HCT116 (cell line): ENCODE data around the gene CSDE1. TPM values are rescaled to one million over a fixed set of nuclear protein-coding genes. Genes with fewer than 3 reads are reported as not detected.

Experiments
- ATAC-seq: fragments of 200-7000 bp; cut with Tn5 transposase; 2 replicates; pipeline ENCODE4 v1.9.1; 2020; ENCODE audit warnings: mild to moderate bottlenecking, moderate library complexity
- BruUV-seq: library from RNA; stranded (reverse); fragments of 400-500 nt; replicated peaks from 2 replicates; lab custom pipeline; 2021; lab: Mats Ljungman, UMichigan
- CTCF ChIA-PET: fragments of 300-600 bp; sonication (Branson Sonifier 250); formaldehyde crosslinking; loops from one replicate; lab custom pipeline; 2021; ENCODE audit warnings: antibody characterized with exemption; lab: Charles Lee
- POLR2A ChIA-PET: fragments of 300-600, 350-600 bp; sonication (Branson Sonifier 250); formaldehyde crosslinking; loops from one replicate; lab custom pipeline; 2021; ENCODE audit warnings: antibody characterized with exemption; lab: Charles Lee
- RAD21 ChIA-PET, 2 experiments: fragments of 300-600 bp; sonication (Branson Sonifier 250); formaldehyde crosslinking; loops; one replicate each; lab custom pipeline; 2023; ENCODE audit warnings: low total read pairs in 2 of 2; ENCODE audit not compliant: uncharacterized antibody in 2 of 2, unreplicated experiment in 2 of 2, low non-redundant PET in 1 of 2; lab: Charles Lee
- DNase-seq: peaks from one replicate; pipeline ENCODE4 v3.0.0-alpha.2; 2010; ENCODE audit warnings: low read depth, low spot score
- H2AFZ ChIP-seq: fragments of 200-600 bp; shearing (Covaris generic), sonication (generic); 2 replicates; pipeline ENCODE4 v1.6.1; 2017; ENCODE audit warnings: low read depth, mixed run types, mixed read lengths, antibody characterized with exemption, low read length; ENCODE audit not compliant: poor library complexity, severe bottlenecking
- H3K27ac ChIP-seq: 2 replicates; pipeline ENCODE4 v1.5.1; 2012; ENCODE audit warnings: low read depth, low read length
- H3K27me3 ChIP-seq: fragments of 200-600 bp; sonication (generic); 2 replicates; pipeline ENCODE4 v1.6.1; 2016; ENCODE audit warnings: mixed run types, low read length, mixed read lengths; ENCODE audit not compliant: insufficient read depth
- H3K36me3 ChIP-seq, 2 experiments: fragments of 200-500 bp in 1 of 2; fragments of 200-600 bp in 1 of 2; sonication (Bioruptor generic) in 1 of 2; sonication (generic) in 1 of 2; 2 replicates each; pipeline versions ENCODE4 v1.5.1 to v1.6.1; 2014 to 2016; ENCODE audit warnings: low read length in 2 of 2, inconsistent platforms in 1 of 2, mixed read lengths in 1 of 2, mixed run types in 1 of 2; ENCODE audit not compliant: insufficient read depth in 2 of 2, control insufficient read depth in 1 of 2
- H3K4me1 ChIP-seq, 2 experiments: fragments of 200-600 bp in 1 of 2; sonication (generic) in 1 of 2; 2 replicates each; pipeline versions ENCODE4 v1.5.1 to v1.6.1; 2012 to 2017; ENCODE audit warnings: low read length in 2 of 2, inconsistent platforms in 1 of 2, mild to moderate bottlenecking in 1 of 2, mixed read lengths in 1 of 2, mixed run types in 1 of 2, moderate library complexity in 1 of 2; ENCODE audit not compliant: insufficient read depth in 2 of 2, control insufficient read depth in 1 of 2
- H3K4me2 ChIP-seq: fragments of 200-600 bp; sonication (generic); 2 replicates; pipeline ENCODE4 v1.6.1; 2017; ENCODE audit warnings: mixed run types, low read length, mixed read lengths
- H3K4me3 ChIP-seq, 2 experiments: fragments of 200-600 bp in 1 of 2; sonication (generic) in 1 of 2; replicated peaks in 1 of 2; 2 replicates each; pipeline ENCODE4 v1.5.1; 2011 to 2016; ENCODE audit warnings: low read length in 2 of 2, control low read depth in 1 of 2, low read depth in 1 of 2, mild to moderate bottlenecking in 1 of 2, mixed read lengths in 1 of 2, mixed run types in 1 of 2
- H3K79me2 ChIP-seq: fragments of 200-600 bp; sonication (generic); 2 replicates; pipeline ENCODE4 v1.6.1; 2017; ENCODE audit warnings: mild to moderate bottlenecking, mixed run types, low read length, moderate library complexity, mixed read lengths; ENCODE audit not compliant: insufficient read depth
- H3K9ac ChIP-seq: fragments of 200-600 bp; sonication (generic); 2 replicates; pipeline ENCODE4 v1.6.1; 2016; ENCODE audit warnings: low read length, mixed read lengths
- H3K9me2 ChIP-seq: fragments of 200-600 bp; sonication (generic), shearing (Covaris generic); 2 replicates; pipeline ENCODE4 v1.6.1; 2017; ENCODE audit warnings: mixed run types, mild to moderate bottlenecking, moderate library complexity; ENCODE audit not compliant: insufficient read depth
- H3K9me3 ChIP-seq, 2 experiments: fragments of 200-500 bp in 1 of 2; fragments of 200-600 bp in 1 of 2; sonication (Bioruptor generic) in 1 of 2; sonication (generic) in 1 of 2; 2 replicates each; pipeline ENCODE4 v1.6.1; 2014 to 2017; ENCODE audit warnings: low read length in 2 of 2, mixed read lengths in 2 of 2, inconsistent platforms in 1 of 2, low read depth in 1 of 2, mild to moderate bottlenecking in 1 of 2, mixed run types in 1 of 2, moderate library complexity in 1 of 2; ENCODE audit not compliant: control insufficient read depth in 1 of 2, insufficient read depth in 1 of 2
- H4K20me1 ChIP-seq: fragments of 200-600 bp; sonication (generic), shearing (Covaris generic); 2 replicates; pipeline ENCODE4 v1.6.1; 2017; ENCODE audit warnings: mixed run types, mild to moderate bottlenecking, moderate library complexity; ENCODE audit not compliant: insufficient read depth
- CBX3 ChIP-seq: IDR thresholded peaks from 2 replicates; pipeline ENCODE4 v1.6.1; 2012; ENCODE audit warnings: low read depth
- CEBPB ChIP-seq: IDR thresholded peaks from 2 replicates; pipeline ENCODE4 v1.6.1; 2012; ENCODE audit warnings: low read depth
- EGR1 ChIP-seq: IDR thresholded peaks from 2 replicates; pipeline ENCODE4 v1.6.1; 2012; ENCODE audit warnings: low read depth
- ELF1 ChIP-seq: IDR thresholded peaks from 2 replicates; pipeline ENCODE4 v1.6.1; 2012; ENCODE audit warnings: low read depth, borderline replicate concordance
- EZH2 ChIP-seq: fragments of 200-600 bp; sonication (generic); IDR thresholded peaks from 2 replicates; pipeline ENCODE4 v1.6.1; 2017; ENCODE audit warnings: antibody characterized with exemption, mixed run types
- POLR2A ChIP-seq: IDR thresholded peaks from 2 replicates; pipeline ENCODE4 v1.7.0; 2011; ENCODE audit warnings: borderline replicate concordance; ENCODE audit not compliant: insufficient read depth, insufficient read length; ENCODE audit errors: extremely low read depth
- POLR2AphosphoS5 ChIP-seq: IDR thresholded peaks from 2 replicates; pipeline ENCODE4 v1.6.1; 2011; ENCODE audit warnings: mild to moderate bottlenecking, low read depth, low read length, moderate library complexity
- RAD21 ChIP-seq: IDR thresholded peaks from 2 replicates; pipeline ENCODE4 v1.6.1; 2012; ENCODE audit warnings: low read depth, mild to moderate bottlenecking
- SIN3A ChIP-seq: IDR thresholded peaks from 2 replicates; pipeline ENCODE4 v1.6.1; 2012; ENCODE audit warnings: low read depth
- SP1 ChIP-seq: IDR thresholded peaks from 2 replicates; pipeline ENCODE4 v1.6.1; 2012; ENCODE audit warnings: low read depth
- SRF ChIP-seq: IDR thresholded peaks from 2 replicates; pipeline ENCODE4 v1.6.1; 2012; ENCODE audit warnings: low read depth
- TCF7L2 ChIP-seq: IDR thresholded peaks from 2 replicates; pipeline ENCODE4 v1.7.0; 2011; ENCODE audit warnings: borderline replicate concordance, inconsistent platforms; ENCODE audit not compliant: insufficient read depth, insufficient read length; ENCODE audit errors: extremely low read depth
- YY1 ChIP-seq: IDR thresholded peaks from 2 replicates; pipeline ENCODE4 v1.6.1; 2011; ENCODE audit warnings: low read length, low read depth, moderate library complexity, mild to moderate bottlenecking; ENCODE audit not compliant: insufficient replicate concordance; ENCODE audit errors: extremely low read depth
- ZBTB33 ChIP-seq: IDR thresholded peaks from 2 replicates; pipeline ENCODE4 v1.6.1; 2011; ENCODE audit warnings: mild to moderate bottlenecking, low read length, moderate library complexity; ENCODE audit not compliant: insufficient replicate concordance; ENCODE audit errors: extremely low read depth
- ZFX ChIP-seq: fragments of 450-650 bp; IDR thresholded peaks from 2 replicates; pipeline ENCODE4 v1.6.1; 2017
- intact Hi-C: fragments of 100-400 bp; cut with micrococcal nuclease; formaldehyde crosslinking; loops from 2 replicates; pipeline ENCODE4 v1.10.0; 2022
- total RNA-seq: library from RNA; stranded (reverse); gene quantifications from one replicate; pipeline ENCODE4 v1.2.1, GENCODE V29; 2021; ENCODE audit not compliant: unreplicated experiment
- TF ChIP-seq, protein P1 (sequence below): IDR thresholded peaks from 2 replicates; pipeline ENCODE4 v1.6.1; 2012

The CSDE1 gene
- total RNA-seq, 1 experiment from 2014 or later, result 515 TPM

DNA sequence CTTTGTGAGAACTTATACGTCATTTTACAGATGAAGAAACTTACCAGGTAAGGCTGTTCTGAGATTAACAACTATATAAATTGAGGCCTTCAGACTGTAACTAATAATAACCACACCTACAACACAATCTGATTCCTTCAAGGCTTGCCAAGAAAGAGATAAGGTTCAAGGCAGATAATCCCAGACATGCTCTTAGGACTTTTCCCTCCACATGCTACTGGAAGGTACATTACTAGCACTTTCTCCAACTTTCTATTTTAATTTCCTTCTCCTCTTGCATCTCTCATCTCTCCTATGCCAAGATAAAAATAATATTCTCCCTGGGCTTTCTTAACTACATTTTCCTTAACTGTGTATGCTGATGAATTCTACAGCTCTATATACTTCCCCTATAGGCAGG is 22.3 kb downstream of the CSDE1 start:
- DNase-seq, result no peak
- ChIA-PET RAD21 (no interaction called here), POLR2A (no interaction called here), CTCF (no interaction called here)
- TF ChIP-seq EGR1, result no peak
- no peak for TF ChIP-seq YY1
- TF ChIP-seq POLR2AphosphoS5, result no peak
- TF ChIP-seq ELF1, result no peak
- TF ChIP-seq CBX3, result no peak
- TF ChIP-seq ZBTB33, result no peak
- TF ChIP-seq EZH2, result no peak
- TF ChIP-seq RAD21, result no peak
- no peak for TF ChIP-seq SRF
- TF ChIP-seq POLR2A, result no peak
- TF ChIP-seq, protein P1, sequence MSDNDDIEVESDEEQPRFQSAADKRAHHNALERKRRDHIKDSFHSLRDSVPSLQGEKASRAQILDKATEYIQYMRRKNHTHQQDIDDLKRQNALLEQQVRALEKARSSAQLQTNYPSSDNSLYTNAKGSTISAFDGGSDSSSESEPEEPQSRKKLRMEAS, result no peak
- no peak for TF ChIP-seq TCF7L2
- no peak for TF ChIP-seq CEBPB
- no peak for TF ChIP-seq SP1
- TF ChIP-seq SIN3A, result no peak
- TF ChIP-seq ZFX, result no peak
- ATAC-seq, result no peak
- Histone ChIP-seq H2AFZ (no peak overlapping the region), H3K27ac (no peak overlapping the region), H3K9me3 (no peaks in the 10 kb centered on the region), H3K4me3 (no peak overlapping the region), H3K9ac (no peak overlapping the region), H3K36me3 (peaks cover 76 to 88% of the 10 kb centered on the region in 2 experiments), H4K20me1 (peaks cover 24% of the 10 kb centered on the region; the same call in 1 of the 2 replicates), H3K27me3 (no peaks in the 10 kb centered on the region), H3K4me2 (no peak overlapping the region), H3K9me2 (no peaks in the 10 kb centered on the region), H3K4me1 (no peaks in the 10 kb centered on the region), H3K79me2 (peaks cover 99% of the 10 kb centered on the region)
- BruUV-seq, result no TSS peak
- intact Hi-C loops, result no loop called here
